Endothelial cell of umbilical vein (primary cell): Measurements from ENCODE around the gene SLC26A11. TPM values are rescaled to one million over a fixed set of nuclear protein-coding genes. Genes with fewer than 3 reads are reported as not detected.

Experiments
- BruUV-seq: library from RNA; stranded (reverse); fragments of 400-500 nt; replicated peaks from 2 replicates; lab custom pipeline; 2021; lab: Mats Ljungman, UMichigan
- CTCF ChIA-PET: fragments of 300-600, 350-600 bp; sonication (Branson Sonifier 250); formaldehyde crosslinking; loops from one replicate; lab custom pipeline; 2021; ENCODE audit warnings: antibody characterized with exemption, inconsistent platforms; lab: Charles Lee
- POLR2A ChIA-PET: fragments of 300-600, 350-600 bp; sonication (Branson Sonifier 250); formaldehyde crosslinking; loops from one replicate; lab custom pipeline; 2021; ENCODE audit warnings: antibody characterized with exemption, inconsistent platforms; lab: Charles Lee
- DNase-seq: peaks from one replicate; pipeline ENCODE4 v3.0.0-alpha.2; 2011; ENCODE audit warnings: low read depth, low spot score
- FAIRE-seq: peaks from 2 replicates; lab custom pipeline; 2011; peaks lifted over from hg19 to GRCh38; lab: Jason Lieb, UNC
- H2AFZ ChIP-seq: 2 replicates; pipeline ENCODE4 v1.6.0; 2012; ENCODE audit warnings: low read depth, low read length, control low read depth, inconsistent platforms
- H3K27ac ChIP-seq: 2 replicates; pipeline ENCODE4 v1.5.1; 2011; ENCODE audit warnings: low read depth, mild to moderate bottlenecking, control low read depth, low read length, moderate library complexity; ENCODE audit not compliant: insufficient read depth
- H3K27me3 ChIP-seq, 2 experiments: 2 replicates each; pipeline versions ENCODE4 v1.6.0 to v1.6.1; 2011; ENCODE audit warnings: low read length in 2 of 2, mixed read lengths in 1 of 2; ENCODE audit not compliant: control insufficient read depth in 2 of 2, insufficient read depth in 2 of 2
- H3K36me3 ChIP-seq, 2 experiments: 2 replicates in 1 of 2; 3 replicates in 1 of 2; pipeline ENCODE4 v1.5.1; 2011; ENCODE audit warnings: low read length in 2 of 2, mild to moderate bottlenecking in 1 of 2, moderate library complexity in 1 of 2; ENCODE audit not compliant: control insufficient read depth in 2 of 2, insufficient read depth in 2 of 2; ENCODE audit errors: extremely low read depth in 1 of 2
- H3K4me1 ChIP-seq: 3 replicates; pipeline ENCODE4 v1.5.1; 2011; ENCODE audit warnings: mild to moderate bottlenecking, low read length; ENCODE audit not compliant: control insufficient read depth, insufficient read depth; ENCODE audit errors: extremely low read depth
- H3K4me2 ChIP-seq: 2 replicates; pipeline ENCODE4 v1.6.1; 2011; ENCODE audit warnings: low read length, control low read depth, mixed read lengths; ENCODE audit not compliant: insufficient read depth
- H3K4me3 ChIP-seq, 3 experiments: fragments of 200-600 bp in 1 of 3; sonication (generic), shearing (Covaris generic) in 1 of 3; replicated peaks in 1 of 3; 2 replicates each; pipeline ENCODE4 v1.5.1; 2011 to 2016; ENCODE audit warnings: control low read depth in 3 of 3, low read length in 3 of 3, mild to moderate bottlenecking in 2 of 3, inconsistent platforms in 1 of 3, low read depth in 1 of 3, moderate library complexity in 1 of 3; ENCODE audit not compliant: insufficient read depth in 1 of 3
- H3K79me2 ChIP-seq: 2 replicates; pipeline ENCODE4 v1.6.0; 2012; ENCODE audit warnings: low read length, inconsistent platforms; ENCODE audit not compliant: control insufficient read depth, insufficient read depth
- H3K9ac ChIP-seq: replicated peaks from 2 replicates; pipeline ENCODE3; 2011; ENCODE audit warnings: low read length, control low read depth; ENCODE audit not compliant: insufficient read depth; ENCODE audit errors: extremely low read depth
- H3K9me1 ChIP-seq: replicated peaks from 3 replicates; pipeline ENCODE4 v1.6.0; 2011; ENCODE audit warnings: mild to moderate bottlenecking, low read length; ENCODE audit not compliant: control insufficient read depth, insufficient read depth; ENCODE audit errors: extremely low read depth
- H3K9me3 ChIP-seq: replicated peaks from 2 replicates; pipeline ENCODE4 v1.5.1; 2012; ENCODE audit warnings: low read length, inconsistent platforms; ENCODE audit not compliant: control insufficient read depth, insufficient read depth
- H4K20me1 ChIP-seq: replicated peaks from 2 replicates; pipeline ENCODE3; 2011; ENCODE audit warnings: mild to moderate bottlenecking, low read length; ENCODE audit not compliant: control insufficient read depth, insufficient read depth; ENCODE audit errors: extremely low read depth
- CTCF ChIP-seq, 2 donors: IDR thresholded peaks; 1 replicate in 1 of 2; 2 replicates in 1 of 2; pipeline ENCODE4 v1.5.1; 2011; ENCODE audit warnings: low read length in 2 of 2, mild to moderate bottlenecking in 2 of 2, moderate library complexity in 2 of 2, control low read depth in 1 of 2, inconsistent platforms in 1 of 2, low read depth in 1 of 2; ENCODE audit not compliant: insufficient read depth in 1 of 2; ENCODE audit errors: extremely low read depth in 1 of 2
- EZH2 ChIP-seq: IDR thresholded peaks from 2 replicates; pipeline ENCODE4 v1.6.1; 2012; ENCODE audit warnings: borderline replicate concordance, low read depth, mild to moderate bottlenecking, moderate library complexity, low read length, inconsistent platforms; ENCODE audit not compliant: severe bottlenecking
- FOS ChIP-seq: IDR thresholded peaks from 2 replicates; pipeline ENCODE4 v1.6.1; 2011; ENCODE audit warnings: mild to moderate bottlenecking, low read length, moderate library complexity, borderline replicate concordance; ENCODE audit not compliant: insufficient read depth
- GATA2 ChIP-seq: IDR thresholded peaks from 2 replicates; pipeline ENCODE4 v1.7.0; 2011; ENCODE audit warnings: low read depth, mild to moderate bottlenecking, moderate library complexity, mixed read lengths, low read length; ENCODE audit not compliant: insufficient read length, insufficient read depth
- JUN ChIP-seq: IDR thresholded peaks from 2 replicates; pipeline ENCODE4 v1.6.1; 2011; ENCODE audit warnings: borderline replicate concordance, low read depth; ENCODE audit not compliant: insufficient read length, insufficient read depth
- MAX ChIP-seq: IDR thresholded peaks from 2 replicates; pipeline ENCODE4 v1.6.1; 2011; ENCODE audit not compliant: insufficient read depth, insufficient read length
- MYC ChIP-seq: IDR thresholded peaks from one replicate; pipeline ENCODE4 v1.6.1; 2011; ENCODE audit warnings: mild to moderate bottlenecking, low read depth, low read length
- POLR2A ChIP-seq: IDR thresholded peaks from 2 replicates; pipeline ENCODE4 v1.6.1; 2012; ENCODE audit warnings: low read depth, mild to moderate bottlenecking, control low read depth, low read length
- POLR2AphosphoS5 ChIP-seq: IDR thresholded peaks from 2 replicates; pipeline ENCODE4 v1.6.1; 2012; ENCODE audit warnings: low read depth, mild to moderate bottlenecking, control low read depth, low read length, moderate library complexity; ENCODE audit not compliant: insufficient read depth
- dilution Hi-C: fragments of 300-500 bp; cut with MboI; formaldehyde crosslinking; loops from one replicate; pipeline ENCODE4 v1.15.0; 2019; ENCODE audit warnings: low sequenced_read_pairs; ENCODE audit not compliant: extremely low pct_ligation_motif_present
- intact Hi-C: fragments of 100-400 bp; cut with micrococcal nuclease; formaldehyde crosslinking; loops from one replicate; pipeline ENCODE4 v1.10.0; 2022
- polyA plus RNA-seq, 4 experiments: library from polyadenylated mRNA; depleted of rRNA in 3 of 4; stranded (reverse) in 3 of 4; unstranded in 1 of 4; fragments of >200 nt; gene quantifications; 2 replicates each; pipeline versions ENCODE4 v1.2.1 to v1.2.3, GENCODE V29; 2011 to 2012; ENCODE audit warnings: missing spikeins in 1 of 4
- total RNA-seq: library from RNA; stranded (reverse); gene quantifications from 2 replicates; pipeline ENCODE4 v1.2.3, GENCODE V29; 2021

Gene SLC26A11
- total and polyA plus RNA-seq, 2 donors (not counting 3 experiments of a cell fraction or from before 2014, with no cell fraction given) = 25.2 to 33.0 TPM

GRCh38 chr17:80205811-80206210, 14.4 kb upstream of the SLC26A11 start:
- H3K4me2 ChIP-seq = no peak overlapping the region
- H3K9me1 ChIP-seq = no peaks in the 10 kb centered on the region
- peaks cover 8 to 20% of the 10 kb centered on the region in 2 experiments for H3K36me3 ChIP-seq
- no peak overlapping the region for H3K4me3 ChIP-seq
- H3K79me2 ChIP-seq = no peaks in the 10 kb centered on the region
- intact Hi-C loops (no loop called here), dilution Hi-C loops (no loop called here)
- H4K20me1 ChIP-seq = no peaks in the 10 kb centered on the region
- no TSS peak for BruUV-seq
- ChIA-PET CTCF (interaction anchor here (1.3 to 3.4 kb wide), 4 partner anchors 9 to 155 kb away, joined by 3 to 32 read pairs (median 5); no protein-coding TSS in a partner anchor), POLR2A (no interaction called here)
- DNase-seq = no peak
- H3K27me3 ChIP-seq = no peaks in the 10 kb centered on the region
- H3K9me3 ChIP-seq = no peaks in the 10 kb centered on the region
- no peak overlapping the region for H3K27ac ChIP-seq
- TF ChIP-seq POLR2AphosphoS5 (no peak), MYC (no peak), GATA2 (no peak), CTCF (IDR thresholded peaks at IDR 0.05; ENCODE audit: extremely low read depth in 1 of 2, insufficient read depth in 1 of 2, low read depth in 1 of 2, low read length in 2 of 2) (no peak), JUN (no peak), POLR2A (no peak), EZH2 (no peak), MAX (no peak), FOS (no peak)
- H2AFZ ChIP-seq = no peak overlapping the region
- H3K4me1 ChIP-seq = no peaks in the 10 kb centered on the region
- FAIRE-seq = no peak
- H3K9ac ChIP-seq = no peak overlapping the region
